Retinal pigment epithelial cell (primary cell): ENCODE results near the gene IPCEF1.
"Not testable (repeated sequence)": the region's sequence is repeated elsewhere in the genome, so short reads cannot be mapped to it uniquely, and the experiment has no call there.

Experiments
- DNase-seq: peaks from one replicate; pipeline ENCODE4 v3.0.0-alpha.2; 2010; ENCODE audit warnings: low read depth
- H3K4me3 ChIP-seq: 2 replicates; pipeline ENCODE4 v1.5.1; 2011; ENCODE audit warnings: mild to moderate bottlenecking, low read length, control low read depth, moderate library complexity
- TF ChIP-seq, protein P1 (sequence below): conservative IDR thresholded peaks from 2 replicates; pipeline ENCODE4 v1.5.1; 2011; ENCODE audit warnings: low read depth, low read length, control low read depth, inconsistent platforms

IPCEF1 gene

DNA sequence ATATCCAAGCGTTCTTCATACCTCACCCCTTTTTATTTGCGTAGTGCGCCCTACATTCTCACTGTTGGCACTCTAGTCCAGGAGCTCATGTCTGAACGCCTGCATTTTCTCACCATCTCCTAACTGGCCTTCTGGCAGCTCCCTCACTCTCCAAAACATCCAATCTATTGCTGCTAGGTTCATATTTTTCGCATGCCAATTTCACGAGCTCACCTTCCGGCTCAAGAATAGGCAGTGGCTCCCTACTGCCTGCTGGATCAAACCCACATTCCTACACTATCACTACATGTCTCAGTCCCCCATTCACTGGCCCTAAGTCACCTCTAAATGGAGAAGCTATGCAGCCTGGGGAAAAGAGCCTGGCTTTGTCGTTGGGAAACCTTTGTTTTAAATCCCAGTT is 115.0 kb downstream of the IPCEF1 start:
- TF ChIP-seq, protein P1, sequence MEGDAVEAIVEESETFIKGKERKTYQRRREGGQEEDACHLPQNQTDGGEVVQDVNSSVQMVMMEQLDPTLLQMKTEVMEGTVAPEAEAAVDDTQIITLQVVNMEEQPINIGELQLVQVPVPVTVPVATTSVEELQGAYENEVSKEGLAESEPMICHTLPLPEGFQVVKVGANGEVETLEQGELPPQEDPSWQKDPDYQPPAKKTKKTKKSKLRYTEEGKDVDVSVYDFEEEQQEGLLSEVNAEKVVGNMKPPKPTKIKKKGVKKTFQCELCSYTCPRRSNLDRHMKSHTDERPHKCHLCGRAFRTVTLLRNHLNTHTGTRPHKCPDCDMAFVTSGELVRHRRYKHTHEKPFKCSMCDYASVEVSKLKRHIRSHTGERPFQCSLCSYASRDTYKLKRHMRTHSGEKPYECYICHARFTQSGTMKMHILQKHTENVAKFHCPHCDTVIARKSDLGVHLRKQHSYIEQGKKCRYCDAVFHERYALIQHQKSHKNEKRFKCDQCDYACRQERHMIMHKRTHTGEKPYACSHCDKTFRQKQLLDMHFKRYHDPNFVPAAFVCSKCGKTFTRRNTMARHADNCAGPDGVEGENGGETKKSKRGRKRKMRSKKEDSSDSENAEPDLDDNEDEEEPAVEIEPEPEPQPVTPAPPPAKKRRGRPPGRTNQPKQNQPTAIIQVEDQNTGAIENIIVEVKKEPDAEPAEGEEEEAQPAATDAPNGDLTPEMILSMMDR, result no peak
- DNase-seq, result no peak
- H3K4me3 ChIP-seq, result no peak overlapping the region

DNA sequence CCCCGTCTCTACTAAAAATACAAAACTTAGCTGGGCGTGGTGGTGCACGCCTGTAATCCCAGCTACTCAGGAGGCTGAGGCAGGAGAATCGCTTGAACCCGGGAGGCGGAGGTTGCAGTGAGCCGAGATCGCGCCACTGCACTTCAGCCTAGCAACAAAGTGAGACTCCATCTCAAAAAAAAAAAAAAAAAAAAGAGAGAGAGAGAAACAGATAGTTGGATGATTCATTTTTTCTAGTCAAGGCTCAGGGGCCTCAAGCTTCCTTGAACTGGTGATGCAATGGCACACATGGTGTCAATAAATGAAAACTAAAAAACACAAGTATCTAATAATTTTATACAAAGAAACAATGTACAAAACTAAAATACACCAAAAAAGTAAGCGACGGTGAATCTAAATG is 115.5 kb downstream of the IPCEF1 start:
- DNase-seq, result not testable (repeated sequence)

DNA sequence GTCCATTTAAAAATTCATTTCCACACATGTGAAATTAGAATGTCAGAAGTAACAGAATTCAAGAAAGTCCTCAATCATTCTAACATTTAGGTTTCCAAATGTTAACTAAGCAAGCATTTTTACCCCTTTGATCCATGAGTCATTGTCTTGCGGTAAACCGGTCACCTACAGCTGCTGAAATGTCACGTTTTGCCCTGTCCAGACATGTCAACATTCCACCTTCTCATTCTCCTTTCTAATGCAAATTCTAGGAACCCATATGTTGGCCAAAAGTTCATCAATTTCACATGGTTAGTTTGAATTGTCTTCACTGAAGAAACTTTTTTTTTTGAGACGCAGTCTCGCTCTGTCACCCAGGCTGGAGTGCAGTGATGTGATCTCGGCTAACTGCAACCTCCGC is 117.2 kb downstream of the IPCEF1 start:
- TF ChIP-seq, protein P1, result no peak
- DNase-seq, result no peak
- H3K4me3 ChIP-seq, result no peak overlapping the region

More for the DNA sequence above, 115.5 kb downstream of the IPCEF1 start:
- H3K4me3 ChIP-seq, result not testable (repeated sequence)

DNA sequence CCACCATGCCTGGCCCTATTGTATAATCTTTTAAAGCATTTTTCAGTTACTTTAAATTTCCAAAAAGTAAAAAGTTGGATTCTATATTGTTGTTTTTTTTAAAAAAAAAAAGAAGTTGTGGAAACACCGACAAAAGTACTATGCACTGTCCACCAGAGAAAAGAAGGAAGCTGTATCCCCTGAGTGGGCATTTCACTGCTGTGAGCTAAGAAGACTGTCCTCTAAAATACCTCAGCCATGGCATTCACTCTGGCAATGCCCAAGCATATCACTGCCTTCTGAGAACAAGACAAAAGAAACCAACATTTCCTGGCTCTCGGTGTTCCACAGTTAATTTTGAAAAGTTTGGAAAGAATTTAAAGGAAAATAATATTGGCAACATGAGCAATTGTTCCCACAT is 117.8 kb downstream of the IPCEF1 start:
- DNase-seq, result no peak
- TF ChIP-seq, protein P1, result no peak
- H3K4me3 ChIP-seq, result no peak overlapping the region

DNA sequence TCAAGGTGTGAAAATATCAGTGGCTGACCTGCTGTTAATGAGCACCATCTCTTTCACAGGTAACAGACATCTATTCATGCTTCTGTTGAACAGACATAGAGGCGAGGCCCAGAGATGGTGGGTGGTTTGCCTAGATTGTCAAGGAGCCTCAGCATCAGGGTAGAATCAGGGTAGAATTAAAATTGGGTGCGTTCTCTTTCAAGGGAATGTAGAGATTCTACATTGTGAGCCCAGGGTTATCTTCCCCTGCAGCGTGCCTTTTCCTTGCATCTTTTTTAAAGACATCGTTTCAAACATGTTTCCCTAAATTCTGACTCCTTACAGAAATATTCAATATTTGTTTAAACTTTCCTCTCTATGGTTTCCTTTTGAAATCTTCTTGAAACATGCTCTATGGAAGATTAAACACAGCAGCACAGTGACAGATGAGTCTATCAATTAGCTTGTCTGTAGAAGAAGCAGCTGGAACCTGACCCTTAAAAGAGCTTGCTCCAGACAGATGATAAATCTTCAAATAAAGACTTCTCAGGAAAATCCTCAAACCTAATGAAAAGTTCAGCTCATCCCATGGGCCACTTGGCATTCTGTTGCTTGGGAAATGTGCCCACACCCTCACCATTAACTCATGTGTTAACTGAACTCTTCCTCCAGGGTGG is 119.8 kb downstream of the IPCEF1 start:
- no peak overlapping the region for H3K4me3 ChIP-seq
- DNase-seq, result no peak
- TF ChIP-seq, protein P1, result no peak

DNA sequence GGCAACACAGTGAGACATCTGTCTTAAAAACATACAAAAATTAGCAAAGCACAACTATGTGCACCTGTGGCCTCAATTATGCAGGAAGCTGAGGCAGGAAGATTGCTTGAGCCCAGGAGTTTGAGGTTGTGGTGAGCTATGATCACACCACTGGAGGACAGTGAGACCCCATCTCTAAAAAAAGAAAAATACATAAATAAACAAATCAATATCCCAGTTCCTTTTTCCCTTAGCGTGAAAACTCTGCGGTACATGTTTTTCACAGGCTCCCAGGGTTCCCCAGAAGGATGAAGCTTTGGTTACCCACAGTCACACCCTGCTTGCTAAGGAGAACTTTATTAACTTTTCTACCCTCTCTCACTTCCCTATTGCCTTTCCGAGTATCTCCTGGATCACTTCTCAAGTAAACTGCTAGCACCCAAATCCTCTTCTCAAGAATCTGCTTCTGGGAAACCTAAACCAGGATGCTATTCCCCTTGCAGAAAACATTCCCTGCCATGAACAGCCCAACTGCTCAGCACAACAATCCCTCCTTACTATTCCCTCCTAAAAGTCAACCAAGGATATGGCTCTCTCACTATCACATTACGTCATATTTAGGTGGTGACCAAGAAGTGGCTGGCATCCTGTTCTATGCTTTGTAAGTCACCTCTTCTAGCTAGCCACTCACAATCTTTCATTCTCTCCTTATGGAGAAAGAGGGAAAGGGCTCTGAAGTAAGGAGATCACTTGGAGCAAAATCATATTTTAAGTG is 122.4 kb downstream of the IPCEF1 start:
- DNase-seq, result no peak
- H3K4me3 ChIP-seq, result no peak overlapping the region
- TF ChIP-seq, protein P1, result no peak

DNA sequence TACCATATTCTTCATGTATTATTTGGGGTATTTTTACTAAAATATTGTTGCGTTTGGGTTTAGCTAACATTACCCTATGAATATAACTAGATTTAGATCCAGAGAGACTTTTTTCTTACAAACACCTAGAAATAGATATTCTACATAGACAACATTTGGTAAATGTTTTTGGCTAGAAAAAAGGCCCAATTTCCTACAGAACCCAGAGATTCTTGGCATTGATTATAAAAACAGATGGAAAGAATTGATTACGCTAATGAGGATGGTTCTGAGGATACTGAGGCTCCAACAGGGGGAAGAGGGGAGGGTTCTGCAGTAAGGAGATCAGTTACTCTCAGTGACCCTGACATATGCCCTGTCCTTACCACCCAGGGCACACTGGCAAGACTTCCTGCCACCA is 123.2 kb downstream of the IPCEF1 start:
- DNase-seq, result no peak
- no peak overlapping the region for H3K4me3 ChIP-seq
- TF ChIP-seq, protein P1, result no peak
